Esophagus squamous epithelium (tissue), 4 donors: ENCODE results near the gene RNF19B.

Experiments used
- POLR2A ChIP-seq, 4 donors: fragments of 450-650 bp; IDR thresholded peaks; one replicate each; pipeline ENCODE4 v1.6.1; 2017; ENCODE audit warnings: antibody characterized with exemption in 4 of 4, mild to moderate bottlenecking in 4 of 4, moderate library complexity in 3 of 4
- TF ChIP-seq, protein P1 (sequence below), 6 experiments: fragments of 450-650 bp in 4 of 6; fragments of 200-600 bp in 2 of 6; sonication (generic) in 2 of 6; IDR thresholded peaks; one replicate each; pipeline ENCODE4 v1.5.1; 2016 to 2019; ENCODE audit warnings: antibody characterized with exemption in 6 of 6, mild to moderate bottlenecking in 4 of 6, moderate library complexity in 4 of 6

DNA sequence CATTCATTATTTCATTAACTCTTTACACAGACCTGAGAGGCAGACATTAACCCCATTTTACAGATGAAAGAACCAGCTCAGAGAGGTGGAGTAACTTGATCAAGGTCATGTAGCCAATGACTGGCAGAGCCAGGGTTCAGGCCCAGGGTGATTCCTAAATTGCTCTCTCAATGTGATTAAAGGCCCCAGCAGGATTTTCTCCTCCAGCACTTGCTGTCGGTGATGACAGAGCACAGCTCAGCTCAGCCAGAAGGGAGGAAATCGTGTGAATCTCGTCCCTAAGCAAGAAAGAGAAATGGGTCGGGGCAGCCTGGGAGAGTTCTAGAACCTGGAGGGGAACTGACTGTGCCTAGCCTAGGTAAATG, 19.5 kb upstream of the RNF19B start:
- TF ChIP-seq, protein P1, sequence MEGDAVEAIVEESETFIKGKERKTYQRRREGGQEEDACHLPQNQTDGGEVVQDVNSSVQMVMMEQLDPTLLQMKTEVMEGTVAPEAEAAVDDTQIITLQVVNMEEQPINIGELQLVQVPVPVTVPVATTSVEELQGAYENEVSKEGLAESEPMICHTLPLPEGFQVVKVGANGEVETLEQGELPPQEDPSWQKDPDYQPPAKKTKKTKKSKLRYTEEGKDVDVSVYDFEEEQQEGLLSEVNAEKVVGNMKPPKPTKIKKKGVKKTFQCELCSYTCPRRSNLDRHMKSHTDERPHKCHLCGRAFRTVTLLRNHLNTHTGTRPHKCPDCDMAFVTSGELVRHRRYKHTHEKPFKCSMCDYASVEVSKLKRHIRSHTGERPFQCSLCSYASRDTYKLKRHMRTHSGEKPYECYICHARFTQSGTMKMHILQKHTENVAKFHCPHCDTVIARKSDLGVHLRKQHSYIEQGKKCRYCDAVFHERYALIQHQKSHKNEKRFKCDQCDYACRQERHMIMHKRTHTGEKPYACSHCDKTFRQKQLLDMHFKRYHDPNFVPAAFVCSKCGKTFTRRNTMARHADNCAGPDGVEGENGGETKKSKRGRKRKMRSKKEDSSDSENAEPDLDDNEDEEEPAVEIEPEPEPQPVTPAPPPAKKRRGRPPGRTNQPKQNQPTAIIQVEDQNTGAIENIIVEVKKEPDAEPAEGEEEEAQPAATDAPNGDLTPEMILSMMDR (IDR thresholded peaks at IDR 0.05), result no peak
- TF ChIP-seq POLR2A (IDR thresholded peaks at IDR 0.05), result no peak
